Posterior vena cava (tissue), 2 donors: Measurements from ENCODE around the gene GUCA2A. TPM values are rescaled to one million over a fixed set of nuclear protein-coding genes. Genes with fewer than 3 reads are reported as not detected.

ENCODE experiments used
- total RNA-seq, 2 donors: library from RNA; stranded (reverse); fragmentation: NEBNext Ultra II Directional; extraction: Animal tissue kit (Norgen Biotek cat#: 25700); gene quantifications; one replicate each; pipeline ENCODE4 v1.2.1, GENCODE V29; 2021
- donor health status: DM: yes; HTN: yes; CAD: no.
- donor health status: DM: yes; HTN: yes; CAD: no.

Gene GUCA2A
- total RNA-seq, 2 donors from 2014 or later, result not detected

Other genes starting within 250 kb of the GUCA2A start
- 1 to 10 TPM; 4.1 to 5.5 TPM for gene HIVEP3, start 245.8 kb downstream of the GUCA2A start, total RNA-seq
- not detected for gene GUCA2B, start 11.3 kb downstream of the GUCA2A start, total RNA-seq
- gene FOXJ3, start 170.5 kb upstream of the GUCA2A start, total RNA-seq, result 10 to 100 TPM; 44.3 to 45.4 TPM
- gene RIMKLA, start 216.0 kb upstream of the GUCA2A start, total RNA-seq, result under 1 TPM; 0.24 to 0.74 TPM